ENCODE measurements around the gene SARNP. TPM values are rescaled to one million over a fixed set of nuclear protein-coding genes. Genes with fewer than 3 reads are reported as not detected.

SARNP gene
- total and polyA plus RNA-seq, 10 of the 15 experiments (the other 5 are each of a cell fraction or from before 2014, with no cell fraction given): 77.6 to 445 (median 188) TPM

DNA sequence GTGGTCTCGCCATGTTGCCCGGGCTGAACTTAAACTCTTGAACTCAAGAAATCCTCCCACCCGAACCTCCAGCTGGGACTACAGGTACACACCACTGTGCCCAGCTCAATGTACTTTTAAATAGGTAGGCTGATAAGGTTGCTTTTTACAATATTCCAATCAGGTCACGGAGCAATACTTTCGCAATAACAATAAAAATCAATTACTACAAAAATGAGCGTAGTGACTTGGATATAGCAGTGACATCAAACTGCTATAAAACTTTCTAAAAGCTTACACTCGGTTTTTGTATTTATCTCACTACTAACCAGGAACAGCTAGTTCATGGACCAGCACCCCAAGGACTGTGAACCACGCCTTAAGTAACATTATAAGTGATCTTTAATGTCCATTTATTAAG, 10.5 kb downstream of the SARNP start:
- SMC1A ChIA-PET (ENCODE audit: uncharacterized antibody, unreplicated experiment): no interaction called here
- intact Hi-C loops (cut with micrococcal nuclease; ENCODE audit: unreplicated experiment): no loop called here
- Histone ChIP-seq H2AFZ (ENCODE audit: control insufficient read depth, low read depth, low read length) (no peak overlapping the region), H3K4me2 (ENCODE audit: control insufficient read depth, insufficient read depth) (no peak overlapping the region), H3K9ac (ENCODE audit: control insufficient read depth, insufficient read depth, low read length) (no peak overlapping the region), H3K36me3 (ENCODE audit: control insufficient read depth in 2 of 2, insufficient read depth in 2 of 2, low read length in 1 of 2) (peaks cover 1 to 8% of the 10 kb centered on the region in 2 experiments), H3K4me3 (no peak overlapping the region), H3K79me2 (ENCODE audit: control insufficient read depth, insufficient read depth, low read length) (peaks cover 52% of the 10 kb centered on the region), H3K4me1 (ENCODE audit: control insufficient read depth, insufficient read depth, low read length) (no peaks in the 10 kb centered on the region), H3K27me3 (replicated peaks in 1 of 2; ENCODE audit: control insufficient read depth in 2 of 2, insufficient read depth in 2 of 2, low read length in 1 of 2) (no peaks in the 10 kb centered on the region), H3K27ac (ENCODE audit: control insufficient read depth, insufficient read depth) (no peak overlapping the region), H4K20me1 (ENCODE audit: control insufficient read depth, insufficient read depth) (peaks cover 4% of the 10 kb centered on the region; the same call in 1 of the 2 replicates), H3K9me3 (replicated peaks; ENCODE audit: control insufficient read depth, insufficient read depth, low read length) (no peaks in the 10 kb centered on the region)
- 98% methylated on average over 8 of the region's 8 CpGs for WGBS (ENCODE audit: insufficient coverage, insufficient replicate concordance, low lambda C conversion rate, missing lambda C conversion rate)
- POLR2A ChIA-PET: interaction anchor here (0.5 to 1.1 kb wide), 3 partner anchors 12 to 22 kb away, joined by 3 to 4 read pairs (median 3); no protein-coding TSS in a partner anchor
- no TSS peak for BruUV-seq (replicated peaks)
- TF ChIP-seq GATAD2B (conservative IDR thresholded peaks at IDR 0.05; ENCODE audit: low read depth) (no peak), NFIC (IDR thresholded peaks at IDR 0.05; ENCODE audit: low read depth, low read length) (no peak), JUNB (IDR thresholded peaks at IDR 0.05) (no peak), BACH1 (IDR thresholded peaks at IDR 0.05; ENCODE audit: borderline replicate concordance) (no peak), JUND (IDR thresholded peaks at IDR 0.05; ENCODE audit: low read depth, low read length) (no peak), FOXK2 (IDR thresholded peaks at IDR 0.05) (no peak), SMARCA5 (IDR thresholded peaks at IDR 0.05) (no peak), DPF2 (IDR thresholded peaks at IDR 0.05) (no peak), MEF2B (IDR thresholded peaks at IDR 0.05; ENCODE audit: partially characterized antibody, poor library complexity, severe bottlenecking) (no peak)
- TF ChIP-seq, protein P1, sequence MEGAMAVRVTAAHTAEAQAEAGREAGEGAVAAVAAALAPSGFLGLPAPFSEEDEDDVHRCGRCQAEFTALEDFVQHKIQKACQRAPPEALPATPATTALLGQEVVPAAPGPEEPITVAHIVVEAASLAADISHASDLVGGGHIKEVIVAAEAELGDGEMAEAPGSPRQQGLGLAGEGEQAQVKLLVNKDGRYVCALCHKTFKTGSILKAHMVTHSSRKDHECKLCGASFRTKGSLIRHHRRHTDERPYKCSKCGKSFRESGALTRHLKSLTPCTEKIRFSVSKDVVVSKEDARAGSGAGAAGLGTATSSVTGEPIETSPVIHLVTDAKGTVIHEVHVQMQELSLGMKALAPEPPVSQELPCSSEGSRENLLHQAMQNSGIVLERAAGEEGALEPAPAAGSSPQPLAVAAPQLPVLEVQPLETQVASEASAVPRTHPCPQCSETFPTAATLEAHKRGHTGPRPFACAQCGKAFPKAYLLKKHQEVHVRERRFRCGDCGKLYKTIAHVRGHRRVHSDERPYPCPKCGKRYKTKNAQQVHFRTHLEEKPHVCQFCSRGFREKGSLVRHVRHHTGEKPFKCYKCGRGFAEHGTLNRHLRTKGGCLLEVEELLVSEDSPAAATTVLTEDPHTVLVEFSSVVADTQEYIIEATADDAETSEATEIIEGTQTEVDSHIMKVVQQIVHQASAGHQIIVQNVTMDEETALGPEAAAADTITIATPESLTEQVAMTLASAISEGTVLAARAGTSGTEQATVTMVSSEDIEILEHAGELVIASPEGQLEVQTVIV (IDR thresholded peaks at IDR 0.05; ENCODE audit: borderline replicate concordance, partially characterized antibody): no peak
- in situ Hi-C loops (cut with MboI): no loop called here
- FAIRE-seq (no peak), ATAC-seq (no peak), DNase-seq (ENCODE audit: low read depth, low spot score) (no peak)
- RAD21 ChIA-PET (ENCODE audit: unreplicated experiment): interaction anchor here (2.0 kb wide), 1 partner anchor 68 kb away, joined by 5 read pairs; no protein-coding TSS in a partner anchor
- CTCF ChIA-PET: interaction anchor here (1.6 kb wide), 1 partner anchor 10 kb away, joined by 5 read pairs; no protein-coding TSS in a partner anchor

Measured in GM12878 (cell line).